ENCODE data around the gene TNFRSF11A. TPM values are rescaled to one million over a fixed set of nuclear protein-coding genes. Genes with fewer than 3 reads are reported as not detected.

The TNFRSF11A gene
- total RNA-seq, 1 experiment from 2014 or later, result 3.2 TPM

GRCh38 chr18:62374410-62374965, 49.4 kb downstream of the TNFRSF11A start:
- H3K36me3 ChIP-seq (ENCODE audit: control insufficient read depth in 1 of 2, insufficient read depth in 2 of 2, low read length in 2 of 2), result no peaks in the 10 kb centered on the region
- no peaks in the 10 kb centered on the region for H3K9me3 ChIP-seq (ENCODE audit: control insufficient read depth in 1 of 2, insufficient read depth in 1 of 2, low read depth in 1 of 2, low read length in 2 of 2)
- TF ChIP-seq CBX3 (IDR thresholded peaks at IDR 0.05; ENCODE audit: low read depth) (no peak), TCF7L2 (IDR thresholded peaks at IDR 0.05; ENCODE audit: borderline replicate concordance, extremely low read depth, insufficient read depth, insufficient read length) (no peak), REST (IDR thresholded peaks at IDR 0.05; ENCODE audit: low read depth) (no peak), ELF1 (IDR thresholded peaks at IDR 0.05; ENCODE audit: borderline replicate concordance, low read depth) (no peak), EZH2 (IDR thresholded peaks at IDR 0.05) (no peak), CEBPB (IDR thresholded peaks at IDR 0.05; ENCODE audit: low read depth) (no peak), ZBTB33 (IDR thresholded peaks at IDR 0.05; ENCODE audit: extremely low read depth, insufficient replicate concordance, low read length) (no peak), SP1 (IDR thresholded peaks at IDR 0.05; ENCODE audit: low read depth) (no peak)
- H3K79me2 ChIP-seq (ENCODE audit: insufficient read depth, low read length), result no peaks in the 10 kb centered on the region
- no peaks in the 10 kb centered on the region for H4K20me1 ChIP-seq (ENCODE audit: insufficient read depth)
- no peak for DNase-seq (ENCODE audit: low read depth, low spot score)
- no peaks in the 10 kb centered on the region for H3K27me3 ChIP-seq (ENCODE audit: insufficient read depth, low read length)
- intact Hi-C loops (cut with micrococcal nuclease), result no loop called here
- H3K9ac ChIP-seq (ENCODE audit: low read length), result no peak overlapping the region
- no peaks in the 10 kb centered on the region for H3K4me1 ChIP-seq (ENCODE audit: control insufficient read depth in 1 of 2, insufficient read depth in 2 of 2, low read length in 2 of 2)
- RAD21 ChIA-PET (ENCODE audit: low non-redundant PET in 1 of 2, low total read pairs in 2 of 2, uncharacterized antibody in 2 of 2, unreplicated experiment in 2 of 2), result no interaction called here
- POLR2A ChIA-PET, result no interaction called here
- no peak overlapping the region for H2AFZ ChIP-seq (ENCODE audit: low read depth, low read length, poor library complexity, severe bottlenecking)
- no peak overlapping the region for H3K27ac ChIP-seq (ENCODE audit: low read depth, low read length)
- H3K4me2 ChIP-seq (ENCODE audit: low read length), result no peak overlapping the region
- H3K9me2 ChIP-seq (ENCODE audit: insufficient read depth), result no peaks in the 10 kb centered on the region
- no TSS peak for BruUV-seq (replicated peaks)
- ATAC-seq, result no peak
- CTCF ChIA-PET, result no interaction called here
- H3K4me3 ChIP-seq (replicated peaks in 1 of 2; ENCODE audit: low read depth in 1 of 2, low read length in 2 of 2), result no peak overlapping the region

All from HCT116 (cell line).